Osteoblast (primary cell): ENCODE measurements around the gene SMARCA2. TPM values are rescaled to one million over a fixed set of nuclear protein-coding genes. Genes with fewer than 3 reads are reported as not detected.

Experiments used
- DNase-seq: peaks from one replicate; pipeline ENCODE4 v3.0.0; 2011; ENCODE audit warnings: low spot score, mixed read lengths; ENCODE audit not compliant: insufficient read length; ENCODE audit errors: missing footprints
- H2AFZ ChIP-seq: 2 replicates; pipeline ENCODE4 v1.6.0; 2011; ENCODE audit warnings: mild to moderate bottlenecking, low read length
- H3K27ac ChIP-seq: 2 replicates; pipeline ENCODE4 v1.5.1; 2011; ENCODE audit warnings: mild to moderate bottlenecking, low read depth, low read length, moderate library complexity
- H3K27me3 ChIP-seq: 2 replicates; pipeline ENCODE4 v1.6.0; 2012; ENCODE audit warnings: mild to moderate bottlenecking, control low read depth, inconsistent platforms, low read length, moderate library complexity; ENCODE audit not compliant: insufficient read depth
- H3K36me3 ChIP-seq: 2 replicates; pipeline ENCODE4 v1.5.1; 2011; ENCODE audit warnings: mild to moderate bottlenecking, low read length, control low read depth, moderate library complexity; ENCODE audit not compliant: insufficient read depth
- H3K4me1 ChIP-seq: 2 replicates; pipeline ENCODE4 v1.5.1; 2011; ENCODE audit warnings: mild to moderate bottlenecking, low read length, control low read depth, moderate library complexity; ENCODE audit not compliant: insufficient read depth
- H3K4me2 ChIP-seq: 2 replicates; pipeline ENCODE4 v1.6.0; 2011; ENCODE audit warnings: mild to moderate bottlenecking, low read length; ENCODE audit not compliant: insufficient read depth
- H3K4me3 ChIP-seq: fragments of 200-600 bp; sonication (generic); 3 replicates; pipeline ENCODE4 v1.5.1; 2012; ENCODE audit warnings: mild to moderate bottlenecking, low read length, inconsistent platforms; ENCODE audit not compliant: insufficient read depth
- H3K79me2 ChIP-seq: 2 replicates; pipeline ENCODE4 v1.6.0; 2012; ENCODE audit warnings: mild to moderate bottlenecking, low read length, control low read depth, inconsistent platforms; ENCODE audit not compliant: insufficient read depth
- H3K9me3 ChIP-seq: 2 replicates; pipeline ENCODE4 v1.5.1; 2011; ENCODE audit warnings: low read depth, low read length, control low read depth
- H4K20me1 ChIP-seq: 2 replicates; pipeline ENCODE4 v1.6.0; 2012; ENCODE audit warnings: mild to moderate bottlenecking, low read length, control low read depth; ENCODE audit not compliant: insufficient read depth
- CTCF ChIP-seq: IDR thresholded peaks from 2 replicates; pipeline ENCODE4 v1.5.1; 2011; ENCODE audit warnings: mild to moderate bottlenecking, low read depth, low read length, moderate library complexity; ENCODE audit errors: extremely low read depth
- total RNA-seq: library from RNA; depleted of rRNA; stranded (reverse); fragments of >200 nt; gene quantifications from 2 replicates; pipeline ENCODE4 v1.2.3, GENCODE V29; 2012

SMARCA2 gene
- total RNA-seq, 1 donor, result 101 TPM

- Histone ChIP-seq H3K79me2 (no peaks in the 10 kb centered on the region), H3K4me3 (no peak overlapping the region), H3K4me1 (no peaks in the 10 kb centered on the region), H3K27me3 (no peaks in the 10 kb centered on the region), H3K9me3 (no peaks in the 10 kb centered on the region), H2AFZ (no peak overlapping the region), H3K4me2 (no peak overlapping the region), H3K27ac (no peak overlapping the region), H3K36me3 (no peaks in the 10 kb centered on the region), H4K20me1 (no peaks in the 10 kb centered on the region)
- no peak for DNase-seq
- TF ChIP-seq CTCF, result no peak
Measured at GRCh38 chr9:2215921-2216441, 200.8 kb downstream of the SMARCA2 start.

- no peak for DNase-seq
- no peaks in the 10 kb centered on the region for H3K79me2 ChIP-seq
- H3K4me1 ChIP-seq, result no peaks in the 10 kb centered on the region
- H4K20me1 ChIP-seq, result no peaks in the 10 kb centered on the region
- H3K9me3 ChIP-seq, result no peaks in the 10 kb centered on the region
- no peaks in the 10 kb centered on the region for H3K27me3 ChIP-seq
- H3K27ac ChIP-seq, result no peak overlapping the region
- TF ChIP-seq CTCF, result no peak
- H3K4me3 ChIP-seq, result no peak overlapping the region
- H3K4me2 ChIP-seq, result no peak overlapping the region
- no peak overlapping the region for H2AFZ ChIP-seq
- no peaks in the 10 kb centered on the region for H3K36me3 ChIP-seq
Measured at GRCh38 chr9:2216591-2216990, 201.4 kb downstream of the SMARCA2 start.

- Histone ChIP-seq H3K79me2 (no peaks in the 10 kb centered on the region), H3K27me3 (no peaks in the 10 kb centered on the region), H3K36me3 (no peaks in the 10 kb centered on the region), H4K20me1 (no peaks in the 10 kb centered on the region), H3K27ac (no peak overlapping the region), H3K4me1 (no peaks in the 10 kb centered on the region), H3K4me2 (no peak overlapping the region), H3K9me3 (no peaks in the 10 kb centered on the region), H2AFZ (no peak overlapping the region), H3K4me3 (no peak overlapping the region)
- no peak for TF ChIP-seq CTCF
- no peak for DNase-seq
Measured at GRCh38 chr9:2217540-2217939, 202.4 kb downstream of the SMARCA2 start.

- TF ChIP-seq CTCF, result no peak
- Histone ChIP-seq H3K36me3 (no peaks in the 10 kb centered on the region), H3K4me1 (no peaks in the 10 kb centered on the region), H4K20me1 (no peaks in the 10 kb centered on the region), H3K4me2 (no peak overlapping the region), H2AFZ (no peak overlapping the region), H3K79me2 (no peaks in the 10 kb centered on the region), H3K4me3 (no peak overlapping the region), H3K27me3 (no peaks in the 10 kb centered on the region), H3K9me3 (no peaks in the 10 kb centered on the region), H3K27ac (no peak overlapping the region)
- DNase-seq, result no peak
Measured at GRCh38 chr9:2220036-2220435, 204.9 kb downstream of the SMARCA2 start.
